Small intestine (tissue), 7 donors: Measurements from ENCODE around the gene OR2AT4. TPM values are rescaled to one million over a fixed set of nuclear protein-coding genes. Genes with fewer than 3 reads are reported as not detected.
"Not testable (repeated sequence)": the region's sequence is repeated elsewhere in the genome, so short reads cannot be mapped to it uniquely, and the experiment has no call there.

ENCODE experiments used
- DNase-seq, 2 donors: peaks; one replicate each; pipeline versions ENCODE4 v3.0.0 to v3.0.0-alpha.2; 2013
- FAIRE-seq: peaks from 2 replicates; lab custom pipeline; 2012; peaks lifted over from hg19 to GRCh38; lab: Jason Lieb, UNC
- H3K27ac ChIP-seq, 3 donors: one replicate each; pipeline ENCODE4 v1.5.1; 2013; ENCODE audit warnings: low read length in 2 of 3, mild to moderate bottlenecking in 2 of 3, control low read depth in 1 of 3, inconsistent platforms in 1 of 3, low read depth in 1 of 3, moderate library complexity in 1 of 3
- H3K27me3 ChIP-seq, 3 donors: one replicate each; pipeline ENCODE4 v1.6.1; 2013; ENCODE audit warnings: low read length in 3 of 3, inconsistent platforms in 1 of 3; ENCODE audit not compliant: control insufficient read depth in 3 of 3, insufficient read depth in 3 of 3
- H3K36me3 ChIP-seq, 3 donors: one replicate each; pipeline ENCODE4 v1.6.1; 2013; ENCODE audit warnings: low read length in 3 of 3, inconsistent platforms in 1 of 3, low read depth in 1 of 3, mild to moderate bottlenecking in 1 of 3, moderate library complexity in 1 of 3; ENCODE audit not compliant: control insufficient read depth in 3 of 3, insufficient read depth in 2 of 3
- H3K4me1 ChIP-seq, 3 donors: one replicate each; pipeline ENCODE4 v1.6.1; 2013; ENCODE audit warnings: low read length in 2 of 3, inconsistent platforms in 1 of 3, low read depth in 1 of 3, mild to moderate bottlenecking in 1 of 3, moderate library complexity in 1 of 3; ENCODE audit not compliant: control insufficient read depth in 3 of 3, insufficient read depth in 2 of 3
- H3K4me3 ChIP-seq, 3 donors: one replicate each; pipeline ENCODE4 v1.5.1; 2013; ENCODE audit warnings: low read length in 3 of 3, control low read depth in 1 of 3, inconsistent platforms in 1 of 3, low read depth in 1 of 3, mild to moderate bottlenecking in 1 of 3, moderate library complexity in 1 of 3
- H3K9me3 ChIP-seq, 2 donors: one replicate each; pipeline ENCODE4 v1.6.1; 2013; ENCODE audit warnings: low read depth in 1 of 2, low read length in 1 of 2; ENCODE audit not compliant: control insufficient read depth in 2 of 2, insufficient read depth in 1 of 2
- WGBS, 3 donors: extraction: QIAGEN DNeasy Blood & Tissue Kit; methylation state at CpG; one replicate each; pipeline ENCODE4 v1.1.7; 2013; 5-methylcytosine and 5-hydroxymethylcytosine counted together
- polyA plus RNA-seq, 4 donors: library from polyadenylated mRNA; stranded (reverse) in 3 of 4; unstranded in 1 of 4; fragments of 200-250 nt in 3 of 4; fragments of 120-200 nt in 1 of 4; gene quantifications; one replicate each; pipeline versions ENCODE4 v1.2.1 to v1.2.3, GENCODE V29; 2013
- donor health status: healthy with polysubstance abuse.
- donor health status: control.
- donor health status: control.
- donor health status: Bipolar disorder and iron deficiency.
- donor health status: healthy.

The OR2AT4 gene
- polyA plus RNA-seq, 4 donors: 2.5 TPM; not detected in 3

GRCh38 chr11:75113030-75113429, 16.4 kb upstream of the OR2AT4 start:
- WGBS, 3 donors: 33 to 53% (median 46%) methylated on average over 1 of the region's 1 CpG
- FAIRE-seq (no peak), DNase-seq (no peak)
- Histone ChIP-seq H3K4me1 (no peaks in the 10 kb centered on the region), H3K27ac (no peak overlapping the region), H3K36me3 (no peaks in the 10 kb centered on the region), H3K9me3 (peaks cover 0 to 8% of the 10 kb centered on the region in 2 donors), H3K27me3 (peaks cover 0 to 4% (median 2%) of the 10 kb centered on the region in 3 donors), H3K4me3 (no peak overlapping the region)

GRCh38 chr11:75112200-75112599, 15.5 kb upstream of the OR2AT4 start:
- FAIRE-seq (no peak), DNase-seq (no peak)
- 86 to 89% (median 87%) methylated on average over 2 of the region's 2 CpGs for WGBS, 3 donors
- H3K36me3 ChIP-seq: no peaks in the 10 kb centered on the region
- no peak overlapping the region for H3K4me3 ChIP-seq
- H3K27me3 ChIP-seq: peaks cover 0 to 4% (median 2%) of the 10 kb centered on the region in 3 donors
- peaks cover 0 to 8% of the 10 kb centered on the region in 2 donors for H3K9me3 ChIP-seq
- H3K27ac ChIP-seq: no peak overlapping the region
- H3K4me1 ChIP-seq: no peaks in the 10 kb centered on the region

DNA sequence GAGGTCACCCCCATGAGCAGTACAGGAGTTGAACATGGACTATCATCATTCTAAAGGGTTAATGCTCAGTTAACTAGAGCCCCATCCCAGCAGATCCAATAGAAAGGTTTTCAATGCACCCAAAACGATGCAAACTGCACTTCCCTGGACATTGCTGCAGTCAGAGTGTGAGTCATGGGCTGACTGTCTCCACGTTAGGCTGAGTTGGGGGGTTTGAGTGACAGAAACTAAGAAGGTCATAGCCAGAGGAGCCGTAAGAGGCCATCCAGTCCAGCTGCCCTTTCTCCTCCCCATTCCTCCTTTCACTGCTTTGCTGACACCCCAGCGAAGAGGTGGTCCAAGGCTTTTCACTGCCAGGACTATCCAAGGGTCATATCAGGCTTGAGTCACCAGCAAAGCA, 10.5 kb upstream of the OR2AT4 start:
- DNase-seq (no peak), FAIRE-seq (no peak)
- peaks cover 0 to 3% of the 10 kb centered on the region in 2 donors for H3K9me3 ChIP-seq
- no peak overlapping the region for H3K27ac ChIP-seq
- no peaks in the 10 kb centered on the region for H3K36me3 ChIP-seq
- 56 to 71% (median 66%) methylated on average over 4 of the region's 4 CpGs for WGBS, 3 donors
- peaks cover 0 to 2% (median 0%) of the 10 kb centered on the region in 3 donors for H3K27me3 ChIP-seq
- no peaks in the 10 kb centered on the region for H3K4me1 ChIP-seq
- H3K4me3 ChIP-seq: no peak overlapping the region

- WGBS, 3 donors: 72 to 84% (median 75%) methylated on average over 2 of the region's 2 CpGs
- not testable (repeated sequence) for H3K4me1 ChIP-seq, H3K4me3 ChIP-seq, H3K36me3 ChIP-seq, H3K9me3 ChIP-seq, H3K27ac ChIP-seq, DNase-seq, H3K27me3 ChIP-seq, FAIRE-seq
These were observed 9.4 kb upstream of the OR2AT4 start for GRCh38 chr11:75105967-75106681.

DNA sequence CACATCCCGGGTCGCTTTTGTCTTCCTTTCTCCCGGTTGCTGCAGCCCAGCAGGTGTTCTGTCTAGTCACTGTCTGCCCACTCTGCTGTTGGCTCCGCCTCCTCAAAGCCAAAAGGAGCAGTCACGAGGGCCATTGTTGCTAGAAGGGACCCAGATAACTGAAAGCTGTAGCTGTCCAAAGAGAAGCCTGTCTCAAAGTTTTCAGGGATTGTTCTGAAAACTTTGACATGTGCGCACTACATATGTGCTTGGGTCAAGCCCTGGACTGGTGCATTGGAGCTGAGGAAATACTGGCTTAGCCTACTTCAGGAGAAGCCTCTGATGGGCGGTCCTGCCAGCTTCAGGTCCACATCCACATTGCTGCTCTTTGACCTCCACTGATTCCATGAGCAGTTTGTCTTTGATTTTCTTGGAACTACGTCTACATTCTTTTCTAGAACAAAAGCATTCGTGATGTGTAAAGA, 8.8 kb upstream of the OR2AT4 start:
- Histone ChIP-seq H3K27me3 (peaks cover 0 to 2% (median under 1%) of the 10 kb centered on the region in 3 donors), H3K4me3 (no peak overlapping the region), H3K27ac (no peak overlapping the region), H3K9me3 (peaks cover 0 to 3% of the 10 kb centered on the region in 2 donors), H3K36me3 (no peaks in the 10 kb centered on the region), H3K4me1 (no peaks in the 10 kb centered on the region)
- FAIRE-seq (no peak), DNase-seq (peak in 1 of 2 donors; percentile 38)
- WGBS, 3 donors: 32 to 56% (median 50%) methylated on average over 9 of the region's 9 CpGs

DNA sequence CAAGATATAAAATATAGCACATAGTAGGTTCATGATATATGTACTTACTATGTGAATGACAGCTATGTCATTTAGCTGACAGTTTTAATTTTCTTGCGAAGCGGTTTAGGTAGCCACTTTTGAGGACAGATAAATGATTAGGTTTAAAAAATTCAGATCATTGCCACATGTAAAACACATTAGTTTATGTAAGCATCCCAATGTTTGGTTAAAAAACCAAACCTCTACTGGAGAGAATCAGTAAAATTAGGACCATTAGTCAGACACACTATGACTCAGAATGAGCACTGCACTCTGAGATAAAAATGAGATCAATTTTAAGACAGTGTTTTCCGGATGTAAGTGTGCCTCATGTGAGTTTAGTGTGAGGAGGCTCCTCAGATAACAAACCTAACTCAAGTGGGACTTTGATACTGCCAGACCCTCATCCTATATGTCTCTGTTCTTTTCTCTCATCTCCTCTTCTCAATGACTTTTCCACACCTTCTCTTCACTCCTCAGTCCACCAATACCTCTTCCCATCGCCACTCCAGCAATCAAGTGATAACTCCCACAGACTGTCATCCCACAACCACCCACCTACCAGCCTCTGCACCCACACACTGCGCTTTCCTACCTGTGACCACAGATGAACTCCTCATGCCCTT, 6.8 kb upstream of the OR2AT4 start:
- Histone ChIP-seq H3K27ac (no peak overlapping the region), H3K4me3 (no peak overlapping the region), H3K27me3 (peaks cover 0 to 4% (median 0%) of the 10 kb centered on the region in 3 donors), H3K9me3 (peaks cover 0 to 3% of the 10 kb centered on the region in 2 donors), H3K36me3 (no peaks in the 10 kb centered on the region), H3K4me1 (no peaks in the 10 kb centered on the region)
- no peak for FAIRE-seq
- no peak for DNase-seq
- WGBS, 3 donors: 62 to 70% (median 69%) methylated on average over 5 of the region's 5 CpGs

- Histone ChIP-seq H3K4me1 (peaks cover 0 to 7% (median 0%) of the 10 kb centered on the region in 3 donors), H3K27me3 (peaks cover 0 to 4% (median 0%) of the 10 kb centered on the region in 3 donors), H3K27ac (no peak overlapping the region), H3K36me3 (no peaks in the 10 kb centered on the region), H3K4me3 (no peak overlapping the region), H3K9me3 (peaks cover 0 to 2% of the 10 kb centered on the region in 2 donors)
- no peak for FAIRE-seq
- 80 to 87% (median 82%) methylated on average over 8 of the region's 8 CpGs for WGBS, 3 donors
- DNase-seq: no peak
These were observed 4.9 kb upstream of the OR2AT4 start for GRCh38 chr11:75101424-75102128.

DNA sequence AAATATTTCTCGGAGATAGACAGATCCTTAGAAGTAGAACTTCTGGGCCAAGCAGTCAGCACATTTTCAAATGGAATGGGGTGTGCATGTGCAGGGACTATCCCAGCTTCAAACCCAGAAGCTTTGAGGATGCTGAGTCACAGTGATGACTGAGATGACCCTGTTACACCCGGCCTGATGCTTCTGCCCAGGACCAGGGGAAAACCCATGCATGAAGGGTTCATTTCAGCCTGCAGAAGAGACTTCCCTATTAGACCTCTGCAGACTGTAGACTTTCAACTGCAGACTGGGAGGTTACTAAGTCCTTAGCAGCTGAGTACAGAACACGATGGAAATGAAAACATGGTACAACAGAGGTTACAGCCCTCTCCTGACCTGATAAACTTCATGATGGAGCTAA, 3.6 kb upstream of the OR2AT4 start:
- FAIRE-seq: no peak
- 20 to 30% (median 21%) methylated on average over 3 of the region's 3 CpGs for WGBS, 3 donors
- H3K4me3 ChIP-seq: no peak overlapping the region
- peaks cover 0 to 11% (median 0%) of the 10 kb centered on the region in 3 donors for H3K4me1 ChIP-seq
- H3K27ac ChIP-seq: no peak overlapping the region
- DNase-seq: peak in 1 of 2 donors; percentile 22
- no peaks in the 10 kb centered on the region for H3K36me3 ChIP-seq
- H3K27me3 ChIP-seq: peaks cover 0 to 4% (median 0%) of the 10 kb centered on the region in 3 donors
- no peaks in the 10 kb centered on the region for H3K9me3 ChIP-seq
